T-helper 1 cell (primary cell): Measurements from ENCODE around the gene DNAH10.

ENCODE experiments used
- DNase-seq, 5 donors: peaks; one replicate each; pipeline ENCODE4 v3.0.0-alpha.2; 2012 to 2020

DNAH10 gene

GRCh38 chr12:123890536-123890902 is 128.4 kb downstream of the DNAH10 start:
- DNase-seq, result no peak

DNA sequence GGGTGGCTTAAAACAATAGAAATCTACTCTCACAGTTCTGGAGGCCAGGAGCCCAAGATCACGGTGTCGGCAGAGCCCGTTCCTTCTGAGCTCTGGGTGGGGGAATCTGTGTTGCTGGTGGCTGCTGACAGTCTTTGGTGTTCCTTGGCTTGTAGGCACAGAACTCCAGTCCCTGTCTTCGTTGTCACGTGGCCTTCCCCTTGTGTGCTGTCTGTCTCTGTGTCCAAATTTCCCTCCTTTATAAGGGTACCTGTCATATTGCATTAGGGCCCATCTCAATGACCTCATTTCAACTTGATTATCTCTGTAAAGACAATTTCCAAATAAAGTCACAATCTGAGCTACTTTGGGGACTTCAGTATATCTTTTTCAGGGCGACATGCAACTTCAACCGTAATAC is 128.9 kb downstream of the DNAH10 start:
- DNase-seq, result no peak

- DNase-seq, result no peak
Measured at GRCh38 chr12:123891516-123892179, 129.5 kb downstream of the DNAH10 start.

DNA sequence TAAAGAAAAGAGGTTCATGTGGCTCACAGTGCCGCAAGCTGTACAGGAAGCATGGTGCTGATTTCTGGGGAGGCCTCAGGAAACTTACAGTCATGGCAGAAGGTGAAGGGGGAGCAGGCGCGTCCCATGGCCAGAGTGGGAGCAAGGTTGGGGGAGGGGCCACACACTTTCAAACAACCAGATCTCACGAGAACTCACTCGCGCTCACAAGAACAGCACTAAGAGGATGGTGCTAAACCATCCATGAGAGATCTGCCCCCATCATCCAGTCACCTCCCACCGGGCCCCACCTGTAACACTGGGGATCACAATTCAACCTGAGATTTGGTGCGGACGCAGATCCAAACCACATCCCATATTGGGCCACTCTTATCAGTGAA is 130.1 kb downstream of the DNAH10 start:
- DNase-seq, result no peak

GRCh38 chr12:123892853-123893252 is 130.8 kb downstream of the DNAH10 start:
- no peak for DNase-seq

- no peak for DNase-seq
Measured at GRCh38 chr12:123893276-123893675, 131.2 kb downstream of the DNAH10 start.

DNA sequence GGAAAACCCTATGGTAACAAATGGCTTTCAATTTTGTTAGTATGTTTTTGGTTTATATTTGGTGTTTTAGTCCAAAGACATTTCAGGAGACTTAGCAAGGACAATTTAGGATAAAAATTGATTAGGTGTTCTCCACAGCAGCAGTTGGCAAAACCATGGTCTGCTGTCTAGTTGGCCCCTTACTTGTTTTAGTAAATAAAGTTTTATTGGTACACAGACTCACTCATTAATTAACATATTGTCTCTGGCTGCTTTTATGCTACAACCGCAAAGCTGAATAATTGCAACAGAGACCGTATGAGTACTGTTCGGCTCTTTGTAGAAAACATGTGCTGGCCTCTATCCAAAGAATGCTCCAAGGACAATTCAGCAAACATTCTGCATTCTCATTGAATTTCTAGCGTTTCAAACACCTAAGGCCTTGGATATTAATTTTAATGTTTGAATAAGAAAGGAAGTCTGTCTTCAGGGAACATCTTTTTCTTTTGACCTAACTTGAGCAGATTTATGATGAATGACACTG is 132.8 kb downstream of the DNAH10 start:
- no peak for DNase-seq

DNA sequence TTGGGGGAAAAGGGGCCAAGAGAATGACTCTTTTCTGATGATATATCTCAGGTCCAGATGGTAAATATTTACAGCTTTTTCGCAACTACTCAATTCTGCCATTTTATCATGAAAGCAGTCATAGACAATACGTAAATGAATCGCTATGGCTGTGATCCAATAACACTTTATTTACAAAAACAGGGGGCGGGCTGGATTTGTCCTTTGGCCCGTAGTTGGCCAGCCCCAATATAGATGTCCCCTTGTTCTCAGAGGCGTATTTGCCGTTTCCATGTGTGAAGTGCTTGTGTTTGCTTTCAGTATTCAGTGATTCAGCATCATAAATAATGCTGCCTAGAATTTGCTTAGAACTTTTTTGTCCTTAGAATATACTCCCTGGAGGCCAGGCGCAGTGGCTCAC is 133.3 kb downstream of the DNAH10 start:
- no peak for DNase-seq

DNA sequence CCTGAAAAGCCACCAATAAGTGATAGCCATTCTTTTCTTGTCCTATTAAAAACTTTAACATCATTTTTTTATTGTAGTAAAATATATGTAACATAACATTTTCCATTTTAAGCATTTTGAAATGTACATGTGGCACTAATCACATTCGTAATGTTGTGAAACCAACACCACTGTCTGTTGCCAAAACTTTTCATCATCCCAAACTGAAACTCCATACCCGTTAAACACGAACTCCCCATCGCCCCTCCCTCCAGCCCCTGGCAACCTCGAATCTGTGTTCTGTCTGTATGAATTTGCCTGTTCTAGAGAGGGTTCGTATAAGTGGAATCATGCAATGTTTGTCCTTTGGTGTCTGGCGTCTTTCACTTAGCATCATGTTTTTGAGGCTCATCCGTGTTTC is 134.7 kb downstream of the DNAH10 start:
- DNase-seq, result no peak

- DNase-seq, result no peak
Measured at GRCh38 chr12:123897221-123897620, 135.1 kb downstream of the DNAH10 start.

DNA sequence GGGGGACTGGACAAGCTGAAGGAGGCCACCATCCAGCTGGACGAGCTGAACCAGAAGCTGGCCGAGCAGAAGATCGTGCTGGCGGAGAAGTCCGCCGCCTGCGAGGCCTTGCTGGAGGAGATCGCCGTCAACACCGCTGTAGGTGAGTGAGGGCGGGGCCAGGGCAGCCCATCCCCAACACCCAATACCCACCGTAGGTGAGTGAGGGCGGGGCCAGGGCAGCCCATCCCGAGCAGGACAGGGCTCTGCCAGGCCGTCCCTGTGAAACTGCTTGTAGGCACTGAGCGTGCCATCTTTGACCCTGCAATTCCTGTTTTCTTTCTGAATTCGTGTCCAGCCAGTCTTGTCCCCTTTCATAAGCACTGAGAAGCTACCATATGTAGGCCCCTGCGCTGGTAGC is 136.6 kb downstream of the DNAH10 start:
- DNase-seq, result no peak

- DNase-seq, result no peak
Measured at GRCh38 chr12:123899368-123899767, 137.3 kb downstream of the DNAH10 start.

DNA sequence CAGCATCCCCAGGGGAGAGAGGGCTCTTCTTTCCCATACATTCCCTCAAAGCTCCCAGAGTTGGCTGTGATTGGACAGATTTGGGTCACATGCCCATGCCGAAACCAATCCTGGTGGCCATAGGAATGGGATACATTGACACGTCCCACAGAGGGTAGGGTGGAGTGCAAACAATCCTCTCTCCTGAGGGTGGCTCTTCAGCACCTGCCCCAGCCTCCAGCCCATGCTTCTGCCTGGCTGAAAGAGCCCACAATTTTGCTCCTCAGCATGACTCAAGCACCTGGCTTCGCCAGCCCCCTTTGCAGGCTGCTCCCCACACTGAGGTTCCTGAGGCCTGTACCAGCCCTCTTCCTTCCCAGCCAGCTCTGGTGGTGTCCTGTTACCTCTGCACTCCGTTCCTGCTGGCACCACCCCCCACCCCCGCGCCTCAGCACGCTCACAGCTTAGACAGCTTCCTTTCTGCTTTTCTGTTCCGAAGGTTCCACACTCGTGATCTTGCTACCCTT is 138.8 kb downstream of the DNAH10 start:
- no peak for DNase-seq

GRCh38 chr12:123902821-123903220 is 140.7 kb downstream of the DNAH10 start:
- no peak for DNase-seq

DNA sequence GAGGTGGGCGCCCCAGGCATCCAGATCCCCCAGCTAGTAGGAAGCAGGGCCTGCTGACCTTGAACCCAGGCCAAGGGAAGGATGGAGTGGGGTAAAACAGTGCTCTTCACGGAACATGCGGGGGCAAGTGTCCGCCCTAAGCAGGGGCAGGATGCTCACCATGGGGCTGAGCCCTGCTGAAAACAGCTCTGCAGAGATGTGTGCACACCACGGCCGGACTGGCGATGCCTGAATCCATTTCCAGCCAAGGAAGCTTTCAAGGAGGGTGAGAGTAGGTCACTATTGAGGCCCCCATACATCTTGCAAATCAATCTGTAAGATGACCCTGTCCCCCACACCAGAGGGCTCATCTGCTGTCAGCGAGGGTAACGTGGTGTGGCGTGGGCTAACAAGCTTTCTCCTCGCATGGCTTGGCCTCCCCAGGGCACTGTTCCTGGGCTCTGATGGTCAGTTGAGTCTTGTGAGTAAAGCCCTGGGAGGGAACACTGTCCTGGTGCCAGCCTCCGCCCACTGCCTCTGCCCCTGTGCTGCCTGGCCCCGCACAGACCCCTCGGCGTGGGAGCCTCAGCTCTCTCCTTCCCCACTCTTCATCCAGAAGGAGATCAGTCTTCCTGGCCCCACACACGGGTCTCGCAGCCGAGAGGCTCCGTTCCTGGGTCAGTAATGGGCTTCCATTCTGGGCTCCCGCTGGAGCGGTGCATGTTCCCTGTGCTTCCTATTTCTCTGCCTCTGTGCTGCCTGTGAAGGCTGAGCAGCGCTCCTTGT is 141.4 kb downstream of the DNAH10 start:
- no peak for DNase-seq

DNA sequence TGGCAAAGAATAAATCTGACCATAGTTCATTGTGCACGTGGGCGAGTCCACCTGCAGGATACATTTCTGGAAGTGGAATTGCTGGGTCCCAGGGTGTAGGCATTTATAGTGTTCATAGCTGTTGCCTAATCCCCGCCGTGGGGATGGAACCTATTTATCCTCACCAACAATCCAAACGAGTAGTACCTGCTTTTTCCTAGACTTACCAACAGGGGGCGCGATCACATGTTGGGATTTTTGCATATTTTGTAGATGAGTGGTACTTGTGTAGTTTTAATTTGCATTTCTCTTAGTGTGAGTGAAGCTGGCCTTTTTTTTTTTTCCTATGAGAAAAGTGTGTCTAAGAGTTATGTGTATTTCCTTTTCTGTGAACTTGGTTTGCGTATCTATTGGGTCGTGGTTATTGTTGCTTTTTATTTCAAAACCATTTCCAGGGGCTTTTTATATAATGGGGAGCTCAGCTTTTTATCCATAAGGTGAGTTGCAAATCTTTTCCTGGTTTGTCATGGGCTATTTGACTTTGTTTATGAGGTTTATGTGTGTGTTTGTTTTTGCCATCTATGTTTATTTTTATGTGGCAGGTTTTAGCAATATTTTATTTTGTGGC is 143.3 kb downstream of the DNAH10 start:
- peak in 4 of 5 donors; percentile 46 to 57 (median 56) for DNase-seq

- DNase-seq, result no peak
Measured at GRCh38 chr12:123906711-123907420, 144.8 kb downstream of the DNAH10 start.

GRCh38 chr12:123907726-123908476 is 145.8 kb downstream of the DNAH10 start:
- DNase-seq, result no peak

DNA sequence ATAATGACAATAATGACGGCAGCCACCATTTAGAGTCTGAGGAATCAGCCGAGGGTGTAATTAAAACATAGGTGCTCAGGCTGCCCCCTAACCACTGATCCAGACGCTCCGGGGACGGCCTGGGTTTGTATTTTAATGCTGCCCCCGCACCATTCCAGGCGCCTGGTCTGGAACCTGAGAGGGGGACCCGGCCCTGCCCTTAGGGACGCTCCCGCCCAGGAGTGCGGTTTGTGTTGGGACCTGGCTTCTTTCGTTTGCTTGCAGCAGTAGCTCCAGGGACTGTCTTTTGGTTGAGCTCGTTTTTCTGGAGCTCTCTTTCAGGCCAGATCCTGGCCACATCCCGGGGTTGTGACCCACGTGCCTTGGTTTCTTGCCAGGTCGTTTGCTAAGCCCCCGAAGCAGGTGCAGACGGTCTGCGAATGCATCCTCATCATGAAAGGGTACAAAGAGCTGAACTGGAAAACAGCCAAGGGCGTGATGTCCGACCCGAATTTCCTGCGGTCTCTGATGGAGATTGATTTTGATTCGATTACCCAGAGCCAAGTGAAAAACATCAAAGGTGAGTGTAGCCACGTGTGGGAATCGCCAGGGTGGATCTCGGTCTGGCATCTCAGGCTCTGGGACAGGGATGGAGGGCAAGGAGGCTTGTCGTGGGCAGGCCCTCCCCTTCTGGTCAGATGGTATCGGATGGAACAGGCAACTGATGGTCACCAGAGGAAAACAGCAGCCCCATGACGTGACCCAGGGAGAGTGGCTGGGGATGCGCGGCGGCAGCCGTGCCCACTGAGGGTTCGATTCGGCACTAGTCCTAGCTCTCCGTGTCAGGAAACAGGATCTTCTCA is 147.0 kb downstream of the DNAH10 start:
- no peak for DNase-seq

- no peak for DNase-seq
Measured at GRCh38 chr12:123910057-123910456, 148.0 kb downstream of the DNAH10 start.

- no peak for DNase-seq
Measured at GRCh38 chr12:123910761-123911193, 148.7 kb downstream of the DNAH10 start.
